HG03521 (cell line): Measurements from ENCODE around the gene ZNRF4.
"Not testable (repeated sequence)": the region's sequence is repeated elsewhere in the genome, so short reads cannot be mapped to it uniquely, and the experiment has no call there.

Source experiments
- ATAC-seq: cut with Tn5 transposase; IDR thresholded peaks from one replicate; pipeline ENCODE4 v1.9.1; 2021; ENCODE audit warnings: mild to moderate bottlenecking, moderate library complexity; ENCODE audit not compliant: unreplicated experiment

The ZNRF4 gene

GRCh38 chr19:5472286-5472685, 17.1 kb downstream of the ZNRF4 start:
- no peak for ATAC-seq

GRCh38 chr19:5473646-5474045, 18.4 kb downstream of the ZNRF4 start:
- no peak for ATAC-seq

GRCh38 chr19:5477451-5478215, 22.4 kb downstream of the ZNRF4 start:
- ATAC-seq: no peak

- ATAC-seq: no peak
Measured at GRCh38 chr19:5478241-5478924, 23.2 kb downstream of the ZNRF4 start.

- ATAC-seq: no peak
Measured at GRCh38 chr19:5478925-5479588, 23.8 kb downstream of the ZNRF4 start.

GRCh38 chr19:5479958-5480357, 24.7 kb downstream of the ZNRF4 start:
- no peak for ATAC-seq

- no peak for ATAC-seq
Measured at GRCh38 chr19:5480427-5480836, 25.2 kb downstream of the ZNRF4 start.

- ATAC-seq: no peak
Measured at GRCh38 chr19:5481957-5482356, 26.7 kb downstream of the ZNRF4 start.

- no peak for ATAC-seq
Measured at GRCh38 chr19:5484398-5485285, 29.4 kb downstream of the ZNRF4 start.

- ATAC-seq: no peak
Measured at GRCh38 chr19:5485286-5485636, 30.0 kb downstream of the ZNRF4 start.

GRCh38 chr19:5485658-5486057, 30.4 kb downstream of the ZNRF4 start:
- not testable (repeated sequence) for ATAC-seq

GRCh38 chr19:5487222-5487621, 32.0 kb downstream of the ZNRF4 start:
- no peak for ATAC-seq

- no peak for ATAC-seq
Measured at GRCh38 chr19:5489551-5489950, 34.3 kb downstream of the ZNRF4 start.

- no peak for ATAC-seq
Measured at GRCh38 chr19:5491565-5491964, 36.3 kb downstream of the ZNRF4 start.

- no peak for ATAC-seq
Measured at GRCh38 chr19:5492281-5492634, 37.0 kb downstream of the ZNRF4 start.

GRCh38 chr19:5492635-5493409, 37.6 kb downstream of the ZNRF4 start:
- ATAC-seq: no peak

- ATAC-seq: no peak
Measured at GRCh38 chr19:5494773-5495172, 39.6 kb downstream of the ZNRF4 start.

- no peak for ATAC-seq
Measured at GRCh38 chr19:5495792-5496191, 40.6 kb downstream of the ZNRF4 start.

- no peak for ATAC-seq
Measured at GRCh38 chr19:5497297-5497696, 42.1 kb downstream of the ZNRF4 start.

GRCh38 chr19:5498830-5499550, 43.8 kb downstream of the ZNRF4 start:
- ATAC-seq: no peak
